Lower leg skin (tissue), 4 donors: ENCODE results near the gene RERE. TPM values are rescaled to one million over a fixed set of nuclear protein-coding genes. Genes with fewer than 3 reads are reported as not detected.

Experiments used
- DNase-seq, 2 donors: peaks; one replicate each; pipeline ENCODE4 v3.0.0-alpha.2; 2019; ENCODE audit warnings: low spot score in 2 of 2
- H3K4me3 ChIP-seq: fragments of 200-600 bp; sonication (generic); 2 replicates; pipeline ENCODE4 v1.5.1; 2017; ENCODE audit warnings: mild to moderate bottlenecking, low read depth; ENCODE audit not compliant: poor library complexity, severe bottlenecking
- CTCF ChIP-seq, 3 donors: fragments of 450-650 bp; IDR thresholded peaks; one replicate each; pipeline ENCODE4 v1.5.1; 2016; ENCODE audit warnings: antibody characterized with exemption in 3 of 3, mild to moderate bottlenecking in 3 of 3, moderate library complexity in 2 of 3
- POLR2A ChIP-seq, 2 donors: fragments of 450-650 bp; IDR thresholded peaks; one replicate each; pipeline ENCODE4 v1.6.1; 2016 to 2017; ENCODE audit warnings: antibody characterized with exemption in 2 of 2, mild to moderate bottlenecking in 1 of 2, moderate library complexity in 1 of 2
- WGBS, 2 donors: methylation state at CpG; one replicate each; pipeline ENCODE4 v1.1.5; 2018; 5-methylcytosine and 5-hydroxymethylcytosine counted together
- intact Hi-C: fragments of 100-400 bp; cut with DNase I; formaldehyde crosslinking; loops from one replicate; pipeline ENCODE4 v1.15.0; 2023; ENCODE audit warnings: low total_unique reads
- total RNA-seq, 4 donors: library from RNA; depleted of rRNA; stranded (reverse); fragments of >200 nt; gene quantifications; one replicate each; pipeline ENCODE4 v1.1.0, GENCODE V29; 2016

Gene RERE
- total RNA-seq, 4 donors from 2014 or later: 41.0 to 84.9 (median 76.8) TPM

- TF ChIP-seq CTCF (IDR thresholded peaks at IDR 0.05) (no peak), POLR2A (IDR thresholded peaks at IDR 0.05) (no peak)
- WGBS, 2 donors: 90 to 95% methylated on average over 4 of the region's 4 CpGs
- DNase-seq: no peak
- H3K4me3 ChIP-seq: no peak overlapping the region
- intact Hi-C loops: no loop called here
Observed at GRCh38 chr1:8653878-8654277, 163.6 kb downstream of the RERE start.

- no peak for TF ChIP-seq POLR2A (IDR thresholded peaks at IDR 0.05)
- no peak for TF ChIP-seq CTCF (IDR thresholded peaks at IDR 0.05)
- WGBS, 2 donors: 70 to 73% methylated on average over 7 of the region's 7 CpGs
- DNase-seq: no peak
- no peak overlapping the region for H3K4me3 ChIP-seq
- intact Hi-C loops: no loop called here
Observed at GRCh38 chr1:8652467-8653046, 164.9 kb downstream of the RERE start.

GRCh38 chr1:8651962-8652361, 165.5 kb downstream of the RERE start:
- intact Hi-C loops: no loop called here
- WGBS, 2 donors: 78 to 90% methylated on average over 2 of the region's 2 CpGs
- no peak for DNase-seq
- TF ChIP-seq POLR2A (IDR thresholded peaks at IDR 0.05) (no peak), CTCF (IDR thresholded peaks at IDR 0.05) (no peak)
- no peak overlapping the region for H3K4me3 ChIP-seq

GRCh38 chr1:8651236-8651890, 166.1 kb downstream of the RERE start:
- TF ChIP-seq CTCF (IDR thresholded peaks at IDR 0.05) (no peak), POLR2A (IDR thresholded peaks at IDR 0.05) (no peak)
- 70 to 85% methylated on average over 3 of the region's 3 CpGs for WGBS, 2 donors
- DNase-seq: no peak

GRCh38 chr1:8649875-8650274, 167.6 kb downstream of the RERE start:
- no peak overlapping the region for H3K4me3 ChIP-seq
- 93 to 97% methylated on average over 6 of the region's 6 CpGs for WGBS, 2 donors
- TF ChIP-seq POLR2A (IDR thresholded peaks at IDR 0.05): no peak
- no peak for TF ChIP-seq CTCF (IDR thresholded peaks at IDR 0.05)
- no peak for DNase-seq
- intact Hi-C loops: no loop called here

More at GRCh38 chr1:8651236-8651890, 166.1 kb downstream of the RERE start:
- intact Hi-C loops: no loop called here
- H3K4me3 ChIP-seq: no peak overlapping the region
